ENCODE data around the gene RGMB.

The RGMB gene

GRCh38 chr5:98844865-98845264 lies 71.4 kb downstream of the RGMB start:
- H3K27ac Mint-ChIP-seq = no peak overlapping the region
- H3K9me3 Mint-ChIP-seq = peaks cover 1% of the 10 kb centered on the region
- no peaks in the 10 kb centered on the region for H3K4me1 Mint-ChIP-seq
- no peak overlapping the region for H3K4me3 Mint-ChIP-seq
- ATAC-seq (ENCODE audit: low read depth) (no peak), DNase-seq (ENCODE audit: low spot score in 2 of 2) (no peak)
- H3K27me3 Mint-ChIP-seq = no peaks in the 10 kb centered on the region
- no peaks in the 10 kb centered on the region for H3K36me3 Mint-ChIP-seq

- peaks cover 1% of the 10 kb centered on the region for H3K9me3 Mint-ChIP-seq
- H3K27ac Mint-ChIP-seq = no peak overlapping the region
- H3K4me1 Mint-ChIP-seq = no peaks in the 10 kb centered on the region
- DNase-seq (ENCODE audit: low spot score in 2 of 2) (no peak), ATAC-seq (ENCODE audit: low read depth) (no peak)
- no peaks in the 10 kb centered on the region for H3K27me3 Mint-ChIP-seq
- H3K36me3 Mint-ChIP-seq = no peaks in the 10 kb centered on the region
- H3K4me3 Mint-ChIP-seq = no peak overlapping the region
These were observed 72.4 kb downstream of the RGMB start for GRCh38 chr5:98845878-98846277.

All from memory B cell (primary cell).